HG02852 (cell line): ENCODE results near the gene KCNC1.

Source experiments
- ATAC-seq: cut with Tn5 transposase; IDR thresholded peaks from one replicate; pipeline ENCODE4 v1.9.1; 2021; ENCODE audit warnings: mild to moderate bottlenecking, moderate library complexity; ENCODE audit not compliant: unreplicated experiment

The KCNC1 gene

DNA sequence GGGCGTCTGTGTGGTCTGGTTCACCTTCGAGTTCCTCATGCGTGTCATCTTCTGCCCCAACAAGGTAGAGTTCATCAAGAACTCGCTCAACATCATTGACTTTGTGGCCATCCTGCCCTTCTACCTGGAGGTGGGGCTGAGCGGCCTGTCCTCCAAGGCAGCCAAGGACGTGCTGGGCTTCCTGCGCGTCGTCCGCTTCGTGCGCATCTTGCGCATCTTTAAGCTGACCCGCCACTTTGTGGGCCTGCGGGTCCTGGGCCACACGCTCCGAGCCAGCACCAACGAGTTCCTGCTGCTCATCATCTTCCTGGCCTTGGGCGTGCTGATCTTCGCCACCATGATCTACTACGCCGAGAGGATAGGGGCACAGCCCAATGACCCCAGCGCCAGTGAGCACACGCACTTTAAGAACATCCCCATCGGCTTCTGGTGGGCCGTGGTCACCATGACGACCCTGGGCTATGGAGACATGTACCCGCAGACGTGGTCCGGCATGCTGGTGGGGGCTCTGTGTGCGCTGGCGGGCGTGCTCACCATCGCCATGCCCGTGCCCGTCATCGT is 37.3 kb downstream of the KCNC1 start:
- no peak for ATAC-seq

DNA sequence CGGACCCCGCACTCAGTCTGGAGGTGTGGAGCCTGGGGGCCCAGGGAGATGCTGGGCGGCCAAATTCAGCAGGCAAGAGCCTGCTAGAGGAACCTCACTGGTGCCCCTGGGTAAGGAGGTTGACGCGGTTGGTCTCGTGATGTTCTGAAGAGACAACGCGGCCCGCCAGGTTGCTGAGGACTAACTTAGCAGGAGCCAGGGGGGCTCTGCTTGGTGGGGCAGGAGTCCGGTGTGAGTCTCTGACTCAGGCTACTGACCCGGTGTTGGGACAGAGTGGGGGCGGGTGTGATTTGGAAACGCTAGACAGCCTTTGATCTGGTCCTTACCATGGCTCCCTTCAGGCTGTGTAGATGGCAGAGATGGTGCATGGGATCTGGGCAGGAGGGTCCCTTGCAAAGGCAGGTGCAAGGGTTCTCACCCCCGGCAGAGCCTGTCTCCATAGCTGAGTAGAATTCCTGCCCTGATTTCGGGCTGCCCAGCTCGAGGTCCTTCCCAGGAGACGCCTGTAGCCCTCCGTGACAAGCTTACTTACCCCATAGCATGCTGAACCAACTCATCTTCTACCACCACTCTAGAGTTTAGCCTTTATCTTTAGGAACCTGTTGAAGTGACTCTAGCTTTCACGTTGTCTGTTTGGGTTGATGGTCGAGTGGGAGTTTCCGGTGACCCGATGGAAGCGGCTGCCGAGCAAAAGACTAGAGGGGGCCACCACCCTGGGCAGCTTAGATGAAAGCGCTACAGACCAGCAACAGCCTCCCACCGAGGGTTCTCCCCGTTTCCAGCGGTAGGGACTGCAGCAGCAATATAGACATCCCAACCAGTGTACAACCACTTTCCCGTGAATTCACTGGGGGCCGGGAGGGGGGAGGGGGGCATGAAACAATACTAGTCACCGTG is 38.4 kb downstream of the KCNC1 start:
- no peak for ATAC-seq

DNA sequence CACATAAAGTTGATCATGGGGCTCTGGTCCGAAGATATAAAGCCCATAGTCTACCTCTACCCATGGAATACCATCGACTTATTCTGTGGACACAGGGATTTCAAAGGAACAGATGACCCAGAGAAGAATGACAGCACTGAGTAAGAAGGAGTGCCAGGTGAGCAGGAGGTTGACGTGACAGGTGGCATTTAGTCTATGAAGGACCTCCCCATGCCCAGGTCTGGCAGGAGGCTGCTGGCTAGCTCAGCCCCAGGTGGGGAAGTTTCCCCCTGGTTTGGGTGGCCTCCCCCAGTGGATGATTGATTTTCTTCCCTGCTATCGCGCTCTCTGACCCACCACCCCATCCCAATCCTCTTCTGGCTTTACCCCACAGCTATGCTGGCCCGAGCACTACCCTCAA is 39.1 kb downstream of the KCNC1 start:
- no peak for ATAC-seq

GRCh38 chr11:17774232-17775034 is 39.9 kb downstream of the KCNC1 start:
- no peak for ATAC-seq

GRCh38 chr11:17775035-17775348 is 40.4 kb downstream of the KCNC1 start:
- no peak for ATAC-seq

GRCh38 chr11:17775507-17776211 is 41.1 kb downstream of the KCNC1 start:
- no peak for ATAC-seq

DNA sequence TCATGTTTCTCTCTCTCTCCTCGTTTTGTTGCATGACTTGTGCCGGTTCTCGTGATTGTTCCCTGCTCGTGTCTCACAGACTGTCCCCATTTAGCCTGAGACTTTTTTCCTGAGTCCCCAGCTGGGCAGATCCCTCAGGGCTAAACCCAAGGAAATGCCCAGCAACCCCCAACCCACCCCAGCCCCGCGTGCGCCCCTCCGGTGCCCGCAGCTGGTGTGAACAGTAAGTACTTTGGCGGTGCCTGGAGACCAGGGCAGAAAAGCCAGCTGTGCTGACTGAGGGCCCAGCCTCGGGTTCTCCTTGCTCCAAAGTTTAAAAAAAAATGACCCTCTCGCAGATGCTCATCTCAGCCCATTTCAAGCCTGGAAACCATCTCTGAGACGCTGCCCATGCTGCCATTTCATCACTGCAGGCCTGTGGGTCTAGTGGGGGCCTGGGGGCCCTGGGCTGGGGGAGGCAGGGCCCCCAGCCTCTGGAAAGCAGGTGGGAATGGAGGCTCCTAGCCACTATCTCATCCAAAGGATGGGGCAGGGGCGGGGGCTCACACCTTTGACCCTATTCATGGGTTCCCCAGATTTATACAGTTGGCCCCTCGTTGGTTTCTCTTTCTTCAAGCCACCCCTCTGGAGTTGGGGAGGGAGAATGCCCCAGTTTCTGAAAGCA is 41.8 kb downstream of the KCNC1 start:
- no peak for ATAC-seq

DNA sequence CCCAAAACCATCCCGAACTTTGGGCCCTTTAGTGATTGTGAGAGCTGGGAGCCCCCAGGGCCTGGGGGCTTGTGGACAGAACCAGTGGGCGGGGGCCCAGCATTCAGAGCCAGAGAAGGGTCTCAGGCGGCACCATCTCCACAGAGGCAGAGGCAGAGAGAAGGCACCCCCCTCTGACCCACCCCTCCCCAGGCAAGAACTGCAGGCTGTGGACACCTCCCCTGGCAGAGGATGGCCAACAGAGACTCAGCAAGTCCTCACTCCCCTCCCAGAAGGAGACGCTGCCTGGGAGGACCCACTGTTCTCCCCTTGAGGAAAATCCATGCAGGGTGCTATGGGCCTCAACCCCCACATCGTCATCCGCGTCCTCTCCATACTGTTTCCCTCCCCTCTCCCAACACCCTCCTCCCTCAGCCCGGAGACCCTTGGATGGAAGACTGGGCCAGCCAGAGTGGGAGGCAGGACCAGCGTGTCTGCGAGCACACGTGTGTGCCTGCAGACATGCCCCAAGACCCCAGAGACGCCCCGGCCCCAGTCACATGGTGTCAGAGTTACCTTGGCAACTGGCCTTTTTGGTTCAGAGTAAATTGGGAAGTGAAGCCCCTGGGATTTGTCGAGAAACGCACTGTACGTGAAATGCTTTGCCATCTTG is 42.6 kb downstream of the KCNC1 start:
- ATAC-seq: no peak

GRCh38 chr11:17777738-17778091 is 43.1 kb downstream of the KCNC1 start:
- no peak for ATAC-seq

DNA sequence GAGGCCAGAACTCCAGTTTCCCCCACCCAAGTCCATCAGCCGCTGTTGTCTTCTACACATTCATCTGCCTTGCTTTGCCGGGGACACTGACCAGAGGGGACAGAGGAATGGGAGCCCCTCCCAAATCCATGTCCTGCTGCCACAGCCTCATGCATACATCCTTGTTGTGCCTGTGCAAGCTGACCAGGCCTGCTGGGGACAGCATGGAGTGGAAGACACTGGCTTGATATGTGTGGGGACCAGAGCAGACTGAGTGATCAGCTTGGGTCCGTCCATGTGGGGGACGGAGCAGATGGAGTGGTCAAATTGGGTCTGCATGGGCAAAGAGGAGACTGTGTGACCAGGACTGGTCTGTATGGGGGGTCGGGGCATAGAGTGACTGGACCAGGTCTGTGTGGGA is 43.8 kb downstream of the KCNC1 start:
- no peak for ATAC-seq

GRCh38 chr11:17778956-17779860 is 44.6 kb downstream of the KCNC1 start:
- ATAC-seq: no peak

GRCh38 chr11:17779861-17780594 is 45.4 kb downstream of the KCNC1 start:
- ATAC-seq: no peak

- ATAC-seq: no peak
Measured at GRCh38 chr11:17780668-17781067, 46.1 kb downstream of the KCNC1 start.

DNA sequence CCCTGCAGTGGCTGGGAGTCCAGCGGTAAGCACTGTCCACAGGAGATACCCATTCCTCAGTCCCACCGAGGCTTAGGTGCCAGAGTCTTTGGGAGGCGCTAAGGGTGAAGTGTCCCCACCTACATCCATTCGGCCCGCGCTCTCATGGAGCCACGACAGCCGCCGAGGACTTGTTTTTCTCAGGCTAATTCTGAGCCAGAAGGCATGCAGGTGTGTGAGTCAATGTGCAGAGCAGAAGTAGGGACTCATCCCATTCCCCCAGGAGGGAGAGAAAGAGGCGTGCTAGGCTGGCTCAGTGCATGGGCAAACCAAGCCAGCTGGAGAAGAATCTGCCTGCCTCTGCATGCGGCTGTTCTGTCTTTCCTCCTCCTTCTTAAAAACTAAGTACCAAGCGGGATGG is 46.6 kb downstream of the KCNC1 start:
- no peak for ATAC-seq

- no peak for ATAC-seq
Measured at GRCh38 chr11:17781626-17782025, 47.0 kb downstream of the KCNC1 start.

DNA sequence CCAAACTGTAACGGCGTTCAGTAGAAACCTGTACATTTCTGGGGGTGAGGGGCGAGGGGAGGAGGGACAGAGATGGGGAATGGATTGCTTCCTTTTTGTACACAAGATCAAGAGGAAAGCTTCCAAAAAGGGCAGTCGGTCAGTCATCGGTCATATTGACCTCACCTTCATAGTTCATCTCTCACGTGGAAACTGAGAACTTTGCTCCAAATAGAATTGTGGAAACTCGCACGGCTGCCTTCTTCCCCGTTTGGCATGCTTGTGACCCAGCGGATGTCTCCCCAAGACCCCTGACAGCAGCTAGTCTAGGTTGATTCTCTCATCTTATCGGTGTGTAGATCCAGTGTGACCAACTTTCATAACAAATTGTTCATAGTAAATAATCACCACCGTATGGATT is 47.6 kb downstream of the KCNC1 start:
- no peak for ATAC-seq

DNA sequence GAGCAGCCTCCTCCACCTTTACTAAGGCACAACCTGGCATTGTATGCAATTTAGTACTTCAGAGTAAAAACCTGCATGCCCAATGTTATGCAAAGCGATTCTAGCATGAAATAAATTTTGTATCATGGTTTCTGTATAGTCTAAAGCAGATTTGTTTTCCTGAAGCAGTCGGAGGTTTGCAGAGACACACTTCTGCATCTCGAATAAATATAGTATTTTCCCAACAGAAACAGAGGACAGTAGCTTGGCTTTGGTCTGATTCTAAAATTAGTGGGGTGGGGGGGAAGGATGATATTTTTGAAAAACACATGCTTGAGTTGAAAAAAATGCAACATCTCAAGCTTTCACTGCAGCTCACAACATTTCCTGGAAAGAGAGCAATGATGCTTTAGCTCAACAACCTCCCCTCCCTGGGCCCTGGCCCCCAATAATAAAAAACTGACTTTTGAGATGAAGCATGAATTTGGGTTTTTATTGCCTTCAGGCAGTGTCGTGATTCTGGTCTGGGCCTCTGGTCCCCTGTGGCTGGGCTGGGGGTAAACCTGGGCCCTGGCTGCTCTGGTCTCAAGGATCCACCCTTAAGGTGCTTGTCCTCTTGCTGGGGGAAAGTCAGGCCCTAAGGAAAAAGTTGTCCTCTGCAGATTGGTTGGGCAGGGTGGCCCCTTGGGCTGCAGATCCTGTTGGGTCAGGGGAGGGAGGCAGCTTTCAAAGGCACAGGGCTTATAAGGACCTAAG is 48.2 kb downstream of the KCNC1 start:
- ATAC-seq: no peak

DNA sequence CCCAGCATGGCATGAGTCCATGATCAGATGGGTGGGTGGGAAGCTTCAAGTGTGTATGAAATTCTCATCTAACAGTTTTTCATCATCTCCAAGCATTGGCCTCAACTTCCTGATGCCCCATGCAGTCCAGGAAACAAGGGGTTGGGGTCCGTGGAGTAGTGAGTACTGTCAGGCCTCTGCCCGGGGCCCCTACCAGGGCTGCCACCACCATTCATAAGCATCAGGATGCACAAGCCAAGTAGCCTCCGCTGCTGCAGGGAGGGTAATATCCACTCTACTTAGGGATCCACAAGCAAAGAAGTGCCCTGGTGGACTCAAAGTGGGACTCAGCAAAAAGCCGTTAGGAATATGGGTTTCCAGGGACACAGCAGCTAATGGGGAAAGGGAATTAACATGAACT is 49.3 kb downstream of the KCNC1 start:
- no peak for ATAC-seq
